ENCODE data around the gene TMEM184C. TPM values are rescaled to one million over a fixed set of nuclear protein-coding genes. Genes with fewer than 3 reads are reported as not detected.

The TMEM184C gene
- total RNA-seq, 1 experiment from 2014 or later, result 43.8 TPM

- H3K36me3 Mint-ChIP-seq (ENCODE audit: insufficient read depth in 1 of 3, low read depth in 3 of 3), result peaks cover 27 to 42% (median 36%) of the 10 kb centered on the region in 3 experiments
Measured at GRCh38 chr4:147645099-147645498, 27.9 kb downstream of the TMEM184C start.

More at GRCh38 chr4:147645099-147645498, 27.9 kb downstream of the TMEM184C start:
- H3K79me1 ChIP-seq (ENCODE audit: insufficient read depth, low read depth, low read length, poor library complexity, severe bottlenecking), result no peaks in the 10 kb centered on the region
- H2BK15ac ChIP-seq (ENCODE audit: low read depth, low read length), result no peak overlapping the region
- DNase-seq, result no peak
- no peak overlapping the region for H2BK5ac ChIP-seq (ENCODE audit: insufficient read length, low read length)
- no peaks in the 10 kb centered on the region for H3K4me1 ChIP-seq (ENCODE audit: insufficient read depth, low read length)
- Mint-ChIP-seq H3K4me1 (peaks cover 13 to 16% of the 10 kb centered on the region in 2 experiments), H3K9me3 (0 out of 5 replicates have a peak, but pooled peaks cover 0 to 2% of the 10 kb centered on the region in 2 experiments), H3K27ac (no peak overlapping the region), H3K4me3 (no peak overlapping the region), H3K27me3 (ENCODE audit: low read depth) (no peaks in the 10 kb centered on the region; the same call in 1 of the 2 replicates)
- H2BK120ac ChIP-seq (ENCODE audit: low read depth, low read length, poor library complexity, severe bottlenecking), result no peak overlapping the region
- no peak overlapping the region for H3T11ph ChIP-seq (ENCODE audit: low read length)
- no peak overlapping the region for H4K91ac ChIP-seq (ENCODE audit: insufficient read length, low read depth, low read length)
- no peaks in the 10 kb centered on the region for H3K9me3 ChIP-seq (ENCODE audit: control insufficient read depth, low read depth, low read length)
- H3K27me3 ChIP-seq (ENCODE audit: insufficient read depth, low read length), result no peaks in the 10 kb centered on the region
- no peak overlapping the region for H3K27ac ChIP-seq (ENCODE audit: insufficient read length, low read depth, low read length)
- H2BK20ac ChIP-seq (ENCODE audit: low read depth, low read length, poor library complexity, severe bottlenecking), result no peak overlapping the region
- no peak overlapping the region for H3K23ac ChIP-seq (ENCODE audit: insufficient read length, low read depth, low read length)
- no peak overlapping the region for H3K4ac ChIP-seq (ENCODE audit: low read depth, low read length)
- H3K23me2 ChIP-seq (ENCODE audit: insufficient read length, low read depth, low read length, poor library complexity, severe bottlenecking), result no peaks in the 10 kb centered on the region
- H3K14ac ChIP-seq (ENCODE audit: insufficient read depth, low read length), result no peak overlapping the region
- no peak overlapping the region for H2AFZ ChIP-seq (ENCODE audit: low read length)
- no peak overlapping the region for H4K5ac ChIP-seq (ENCODE audit: insufficient read length, low read depth, low read length)
- H3K18ac ChIP-seq (ENCODE audit: insufficient read length, low read depth, low read length), result no peak overlapping the region
- no peak overlapping the region for H3K56ac ChIP-seq (ENCODE audit: insufficient read length, low read depth, low read length)
- no peak overlapping the region for H2AK5ac ChIP-seq (ENCODE audit: insufficient read length, low read length)
- H4K8ac ChIP-seq (replicated peaks; ENCODE audit: insufficient read length, low read depth, low read length), result no peak overlapping the region
- no peak for TF ChIP-seq CTCF (conservative IDR thresholded peaks at IDR 0.05)
- no peak overlapping the region for H2BK12ac ChIP-seq (ENCODE audit: insufficient read length, low read depth, low read length)
- H3K4me2 ChIP-seq (ENCODE audit: insufficient read depth, insufficient read length, low read length), result no peak overlapping the region
- no peaks in the 10 kb centered on the region for H4K20me1 ChIP-seq (ENCODE audit: control insufficient read depth, insufficient read depth, insufficient read length)
- H3K9ac ChIP-seq (ENCODE audit: extremely low read depth, insufficient read length, low read length), result no peak overlapping the region
- H3K79me2 ChIP-seq (ENCODE audit: insufficient read depth, low read length), result no peaks in the 10 kb centered on the region
